T-cell (primary cell): ENCODE data around the gene TMEM35A. TPM values are rescaled to one million over a fixed set of nuclear protein-coding genes. Genes with fewer than 3 reads are reported as not detected.

Experiments used
- ATAC-seq, 4 experiments: fragments of 200-7000 bp in 3 of 4; fragments of 150-1000 bp in 1 of 4; cut with Tn5 transposase; replicated peaks in 1 of 4; 1 replicate in 3 of 4; 2 replicates in 1 of 4; pipeline ENCODE4 v1.10.0; 2021; ENCODE audit warnings: moderate library complexity in 3 of 4, mild to moderate bottlenecking in 2 of 4, moderate number of reproducible peaks in 1 of 4
- CTCF ChIA-PET, 2 donors: fragments of 300-600 bp; sonication (Branson Sonifier 250); formaldehyde crosslinking; loops; one replicate each; lab custom pipeline; 2022; ENCODE audit warnings: antibody characterized with exemption in 2 of 2; lab: Charles Lee
- POLR2A ChIA-PET, 2 donors: fragments of 300-600 bp; sonication (Branson Sonifier 250); formaldehyde crosslinking; loops; one replicate each; lab custom pipeline; 2022; ENCODE audit warnings: antibody characterized with exemption in 2 of 2; lab: Charles Lee
- DNase-seq, 35 experiments: peaks; one replicate each; pipeline versions ENCODE4 v3.0.0 to v3.0.0-alpha.2; 2013 to 2023
- H3K27ac ChIP-seq: one replicate; pipeline ENCODE4 v1.5.1; 2013; ENCODE audit warnings: low read length
- H3K27me3 ChIP-seq, 2 experiments: replicated peaks in 1 of 2; 1 replicate in 1 of 2; 2 replicates in 1 of 2; pipeline versions ENCODE4 v1.6.1 to v1.7.0; 2013; ENCODE audit warnings: low read length in 1 of 2, mixed read lengths in 1 of 2; ENCODE audit not compliant: control insufficient read depth in 2 of 2, insufficient read depth in 2 of 2; ENCODE audit errors: extremely low read depth in 1 of 2
- H3K36me3 ChIP-seq, 2 donors: 1 replicate in 1 of 2; 2 replicates in 1 of 2; pipeline versions ENCODE4 v1.6.1 to v1.7.0; 2013; ENCODE audit warnings: low read length in 1 of 2; ENCODE audit not compliant: control insufficient read depth in 2 of 2, insufficient read depth in 1 of 2; ENCODE audit errors: extremely low read depth in 1 of 2
- H3K4me1 ChIP-seq, 2 experiments: 1 replicate in 1 of 2; 2 replicates in 1 of 2; pipeline versions ENCODE4 v1.6.1 to v1.7.0; 2013; ENCODE audit warnings: low read length in 2 of 2, mixed read lengths in 1 of 2; ENCODE audit not compliant: insufficient read depth in 2 of 2, control insufficient read depth in 1 of 2; ENCODE audit errors: extremely low read depth in 1 of 2
- H3K4me3 ChIP-seq, 2 donors: 1 replicate in 1 of 2; 2 replicates in 1 of 2; pipeline versions ENCODE4 v1.5.1 to v1.7.0; 2013; ENCODE audit warnings: mild to moderate bottlenecking in 2 of 2, low read length in 1 of 2, moderate library complexity in 1 of 2; ENCODE audit not compliant: control insufficient read depth in 1 of 2; ENCODE audit errors: extremely low read depth in 1 of 2
- H3K9me3 ChIP-seq: 2 replicates; pipeline ENCODE4 v1.7.0; 2013
- H3K27ac Mint-ChIP-seq, 2 donors: one replicate each; pipeline ENCODE4 v1.8.0; 2020 to 2021; ENCODE audit warnings: mild to moderate bottlenecking in 2 of 2, mixed read lengths in 2 of 2
- H3K27me3 Mint-ChIP-seq, 2 donors: one replicate each; pipeline ENCODE4 v1.8.0; 2021 to 2022; ENCODE audit warnings: mixed read lengths in 2 of 2
- H3K36me3 Mint-ChIP-seq: one replicate; pipeline ENCODE4 v1.8.0; 2021; ENCODE audit warnings: mixed read lengths
- H3K4me1 Mint-ChIP-seq, 3 donors: one replicate each; pipeline ENCODE4 v1.8.0; 2020 to 2022; ENCODE audit warnings: mixed read lengths in 3 of 3, mild to moderate bottlenecking in 1 of 3
- H3K4me3 Mint-ChIP-seq, 3 donors: one replicate each; pipeline ENCODE4 v1.8.0; 2020 to 2022; ENCODE audit warnings: mild to moderate bottlenecking in 3 of 3, mixed read lengths in 3 of 3, moderate library complexity in 3 of 3
- H3K9me3 Mint-ChIP-seq, 3 donors: one replicate each; pipeline ENCODE4 v1.8.0; 2020 to 2022; ENCODE audit warnings: mixed read lengths in 3 of 3
- WGBS: methylation state at CpG from one replicate; pipeline ENCODE4 v1.1.5; 2013; ENCODE audit warnings: missing lambda C conversion rate; ENCODE audit not compliant: insufficient coverage; 5-methylcytosine and 5-hydroxymethylcytosine counted together
- total RNA-seq, 35 experiments: library from RNA in 6 of 35; stranded (reverse) in 6 of 35; fragments of 120-200 nt in 1 of 35; gene quantifications; one replicate each; pipeline versions ENCODE4 v1.2.1 to v1.2.4 and lab custom pipeline; 2013 to 2026

The TMEM35A gene
- total RNA-seq, 5 donors from 2014 or later (not counting 1 experiment from before 2014, with no cell fraction given): not detected

- Histone ChIP-seq H3K4me1 (no peaks in the 10 kb centered on the region), H3K36me3 (no peaks in the 10 kb centered on the region), H3K9me3 (no peaks in the 10 kb centered on the region), H3K4me3 (no peak overlapping the region), H3K27me3 (peaks cover 0 to 16% of the 10 kb centered on the region in 2 experiments), H3K27ac (no peak overlapping the region)
- Mint-ChIP-seq H3K27me3 (peaks cover 17 to 29% of the 10 kb centered on the region in 2 donors), H3K4me3 (no peak overlapping the region), H3K9me3 (no peaks in the 10 kb centered on the region), H3K27ac (no peak overlapping the region), H3K4me1 (peaks cover 0 to 6% (median 5%) of the 10 kb centered on the region in 3 donors), H3K36me3 (no peaks in the 10 kb centered on the region)
- no peak for DNase-seq
- POLR2A ChIA-PET: no interaction called here
- no peak for ATAC-seq
- no CpG with 5 or more reads among the region's 3 CpGs for WGBS
- CTCF ChIA-PET: no interaction called here
These were observed 2.6 kb downstream of the TMEM35A start for GRCh38 chrX:101081231-101081630.

- WGBS: no CpG with 5 or more reads among the region's 1 CpG
- H3K27ac Mint-ChIP-seq: no peak overlapping the region
- POLR2A ChIA-PET: no interaction called here
- no peaks in the 10 kb centered on the region for H3K4me1 Mint-ChIP-seq
- H3K27me3 ChIP-seq: no peaks in the 10 kb centered on the region
- H3K9me3 ChIP-seq: no peaks in the 10 kb centered on the region
- H3K36me3 Mint-ChIP-seq: no peaks in the 10 kb centered on the region
- H3K9me3 Mint-ChIP-seq: no peaks in the 10 kb centered on the region
- H3K4me1 ChIP-seq: no peaks in the 10 kb centered on the region
- CTCF ChIA-PET: interaction anchor here in 1 of 2 donors (0.6 kb wide), 1 partner anchor 421 kb away, joined by 10 read pairs; no protein-coding TSS in a partner anchor
- no peaks in the 10 kb centered on the region for H3K36me3 ChIP-seq
- DNase-seq: no peak
- peaks cover 0 to 2% of the 10 kb centered on the region in 2 donors for H3K27me3 Mint-ChIP-seq
- no peak for ATAC-seq
- H3K27ac ChIP-seq: no peak overlapping the region
- H3K4me3 ChIP-seq: no peak overlapping the region
- H3K4me3 Mint-ChIP-seq: no peak overlapping the region
These were observed 13.1 kb downstream of the TMEM35A start for GRCh38 chrX:101091817-101092216.

DNA sequence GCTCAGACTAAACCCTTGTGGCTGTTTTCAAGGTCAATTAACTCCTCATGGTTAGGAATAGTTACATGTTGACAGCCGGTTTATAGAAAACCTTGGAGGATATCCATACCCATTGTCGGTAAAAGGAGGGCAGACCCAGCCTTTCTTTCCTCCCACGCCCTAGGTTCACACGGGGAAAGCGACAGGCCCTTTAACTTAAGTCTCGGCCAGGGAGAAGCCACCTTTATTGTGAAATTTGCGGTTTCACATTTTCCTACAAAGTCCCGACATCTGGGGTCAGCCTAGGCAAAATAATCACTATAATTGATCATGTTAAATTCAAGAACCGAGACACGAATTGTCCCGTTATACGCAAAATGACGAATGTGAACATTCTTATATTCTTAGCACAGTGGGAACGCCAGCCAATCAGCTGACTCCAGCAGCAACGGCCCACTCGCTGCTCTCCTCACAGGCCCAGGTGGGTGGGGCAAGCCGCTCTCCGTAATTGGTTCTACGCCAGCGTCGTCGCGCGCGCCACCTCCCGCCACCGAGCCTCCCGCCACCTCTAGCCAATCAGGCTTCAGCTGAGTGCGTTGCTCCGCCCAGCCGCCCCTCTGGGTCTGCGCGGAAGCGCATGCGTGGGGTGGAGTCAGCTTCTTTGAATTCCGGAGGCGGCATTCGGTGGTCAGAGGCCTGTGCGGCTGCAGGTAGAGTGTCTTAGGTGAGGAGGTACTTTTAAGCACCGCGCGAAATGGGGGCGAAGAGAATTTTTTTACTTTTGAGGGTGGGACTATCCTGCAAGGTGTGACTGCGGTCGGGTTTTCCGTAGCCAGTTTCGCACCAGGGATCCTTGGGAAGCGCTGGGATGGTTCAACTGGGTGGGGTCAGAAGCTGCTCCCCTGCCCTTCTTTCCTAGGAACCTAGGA is 19.1 kb downstream of the TMEM35A start, which contains the start of gene CENPI:
Gene CENPI (plus strand): TSS at position 659 of the 908 bp plus-strand sequence. CDS start 2,867 bp downstream, outside the sequence.
- Mint-ChIP-seq H3K4me3 (peak within 1 kb of the TSS; percentile 73 to 87 (median 84)), H3K36me3 (no peaks in the 10 kb centered on the region), H3K27ac (peak within 1 kb of the TSS; percentile 83 to 94), H3K4me1 (peaks cover 2 to 14% (median 11%) of the 10 kb centered on the region in 3 donors), H3K27me3 (peaks cover 0 to 3% of the 10 kb centered on the region in 2 donors), H3K9me3 (no peaks in the 10 kb centered on the region)
- ChIA-PET CTCF (interaction anchor here (0.6 to 0.7 kb wide), 2 partner anchors 9 to 62 kb away, joined by 7 to 12 read pairs; no protein-coding TSS in a partner anchor), POLR2A (interaction anchor here in 1 of 2 donors (0.6 kb wide), 1 partner anchor 48 kb away, joined by 3 read pairs; no protein-coding TSS in a partner anchor)
- H3K27me3 ChIP-seq: no peaks in the 10 kb centered on the region
- ATAC-seq (peak; percentile 99 to 100 (median 100)), DNase-seq (peak; percentile 80 to 95 (median 91))
- 1% methylated on average over 13 of the region's 48 CpGs for WGBS
- H3K27ac ChIP-seq: peak within 1 kb of the TSS; percentile 69
- H3K9me3 ChIP-seq: no peaks in the 10 kb centered on the region
- H3K36me3 ChIP-seq: no peaks in the 10 kb centered on the region
- peak within 1 kb of the TSS; percentile 11 to 54 for H3K4me3 ChIP-seq
- peaks cover 2 to 3% of the 10 kb centered on the region in 2 experiments for H3K4me1 ChIP-seq

DNA sequence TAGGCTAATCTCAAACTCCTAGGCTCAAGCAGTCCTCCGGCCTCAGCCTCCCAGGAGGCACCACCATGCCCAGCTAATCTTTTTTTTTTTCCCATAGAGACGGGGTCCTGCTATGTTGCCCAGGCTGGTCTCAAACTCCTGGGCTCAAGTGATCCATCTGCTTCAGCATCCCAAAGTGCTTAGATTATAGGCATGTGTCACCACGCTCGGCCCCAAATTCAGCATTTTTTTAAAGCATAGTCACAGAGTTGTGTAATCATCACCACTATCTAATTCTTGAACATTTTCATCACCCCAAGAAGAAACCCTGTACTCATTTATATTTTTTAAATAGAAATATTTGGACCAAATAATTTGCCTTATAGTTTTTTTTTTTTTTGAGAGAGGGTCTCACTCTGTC is 29.6 kb downstream of the TMEM35A start:
- H3K4me3 Mint-ChIP-seq: no peak overlapping the region
- H3K9me3 Mint-ChIP-seq: no peaks in the 10 kb centered on the region
- Histone ChIP-seq H3K9me3 (no peaks in the 10 kb centered on the region), H3K4me1 (no peaks in the 10 kb centered on the region), H3K36me3 (no peaks in the 10 kb centered on the region), H3K27ac (no peak overlapping the region), H3K27me3 (no peaks in the 10 kb centered on the region), H3K4me3 (no peak overlapping the region)
- WGBS: no CpG with 5 or more reads among the region's 4 CpGs
- POLR2A ChIA-PET: no interaction called here
- DNase-seq (no peak), ATAC-seq (no peak)
- no peaks in the 10 kb centered on the region for H3K36me3 Mint-ChIP-seq
- CTCF ChIA-PET: no interaction called here
- H3K27me3 Mint-ChIP-seq: no peaks in the 10 kb centered on the region
- H3K4me1 Mint-ChIP-seq: no peaks in the 10 kb centered on the region
- H3K27ac Mint-ChIP-seq: no peak overlapping the region

GRCh38 chrX:101117701-101118100 is 39.0 kb downstream of the TMEM35A start:
- POLR2A ChIA-PET: interaction anchor here in 1 of 2 donors (0.5 kb wide), 1 partner anchor 500 kb away, joined by 3 read pairs; the partner anchor contains the start of gene ARMCX6
- CTCF ChIA-PET: no interaction called here

GRCh38 chrX:101136235-101136634 is 57.6 kb downstream of the TMEM35A start:
- Mint-ChIP-seq H3K4me1 (no peaks in the 10 kb centered on the region), H3K4me3 (no peak overlapping the region), H3K36me3 (peaks cover 7% of the 10 kb centered on the region), H3K27ac (no peak overlapping the region), H3K27me3 (peaks cover 0 to 8% of the 10 kb centered on the region in 2 donors), H3K9me3 (no peaks in the 10 kb centered on the region)
- CTCF ChIA-PET: no interaction called here
- Histone ChIP-seq H3K9me3 (no peaks in the 10 kb centered on the region), H3K4me1 (no peaks in the 10 kb centered on the region), H3K4me3 (no peak overlapping the region), H3K36me3 (no peaks in the 10 kb centered on the region), H3K27ac (no peak overlapping the region), H3K27me3 (no peaks in the 10 kb centered on the region)
- no CpG with 5 or more reads among the region's 2 CpGs for WGBS
- POLR2A ChIA-PET: no interaction called here
- no peak for DNase-seq
- ATAC-seq: no peak

More at GRCh38 chrX:101117701-101118100, 39.0 kb downstream of the TMEM35A start:
- Mint-ChIP-seq H3K36me3 (no peaks in the 10 kb centered on the region), H3K4me3 (no peak overlapping the region), H3K27me3 (no peaks in the 10 kb centered on the region), H3K9me3 (no peaks in the 10 kb centered on the region), H3K4me1 (no peaks in the 10 kb centered on the region), H3K27ac (no peak overlapping the region)
- H3K36me3 ChIP-seq: no peaks in the 10 kb centered on the region
- H3K4me1 ChIP-seq: no peaks in the 10 kb centered on the region
- H3K27ac ChIP-seq: no peak overlapping the region
- no peaks in the 10 kb centered on the region for H3K27me3 ChIP-seq
- H3K9me3 ChIP-seq: no peaks in the 10 kb centered on the region
- no peak for DNase-seq
- no peak overlapping the region for H3K4me3 ChIP-seq
- WGBS: no CpG with 5 or more reads among the region's 3 CpGs
- ATAC-seq: no peak
